ENCODE data around the gene MXD1.

DNA sequence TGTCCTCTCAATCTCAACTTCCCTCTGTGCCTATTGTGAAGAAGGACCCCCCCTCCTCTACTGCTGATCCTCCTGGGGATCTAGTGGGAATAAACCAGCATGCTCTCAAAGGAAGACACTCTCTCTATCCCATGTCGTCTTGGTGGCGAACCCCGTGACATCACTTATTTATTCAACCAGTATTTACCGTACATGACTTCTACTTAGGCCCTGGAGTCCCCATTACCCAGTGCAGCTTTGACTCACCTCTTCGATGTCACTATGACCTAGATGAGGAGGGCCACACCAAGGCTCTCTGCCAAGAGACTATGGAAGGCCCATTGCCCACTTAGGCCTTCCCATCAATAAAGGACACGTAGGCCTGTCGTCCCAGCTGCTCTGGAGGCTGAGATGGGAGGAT is 29.8 kb downstream of the MXD1 start:
- TF ChIP-seq, protein P1, sequence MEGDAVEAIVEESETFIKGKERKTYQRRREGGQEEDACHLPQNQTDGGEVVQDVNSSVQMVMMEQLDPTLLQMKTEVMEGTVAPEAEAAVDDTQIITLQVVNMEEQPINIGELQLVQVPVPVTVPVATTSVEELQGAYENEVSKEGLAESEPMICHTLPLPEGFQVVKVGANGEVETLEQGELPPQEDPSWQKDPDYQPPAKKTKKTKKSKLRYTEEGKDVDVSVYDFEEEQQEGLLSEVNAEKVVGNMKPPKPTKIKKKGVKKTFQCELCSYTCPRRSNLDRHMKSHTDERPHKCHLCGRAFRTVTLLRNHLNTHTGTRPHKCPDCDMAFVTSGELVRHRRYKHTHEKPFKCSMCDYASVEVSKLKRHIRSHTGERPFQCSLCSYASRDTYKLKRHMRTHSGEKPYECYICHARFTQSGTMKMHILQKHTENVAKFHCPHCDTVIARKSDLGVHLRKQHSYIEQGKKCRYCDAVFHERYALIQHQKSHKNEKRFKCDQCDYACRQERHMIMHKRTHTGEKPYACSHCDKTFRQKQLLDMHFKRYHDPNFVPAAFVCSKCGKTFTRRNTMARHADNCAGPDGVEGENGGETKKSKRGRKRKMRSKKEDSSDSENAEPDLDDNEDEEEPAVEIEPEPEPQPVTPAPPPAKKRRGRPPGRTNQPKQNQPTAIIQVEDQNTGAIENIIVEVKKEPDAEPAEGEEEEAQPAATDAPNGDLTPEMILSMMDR (IDR thresholded peaks at IDR 0.05), result no peak
- TF ChIP-seq POLR2A (IDR thresholded peaks at IDR 0.05), result no peak
